ENCODE data around the gene CAMK1D.
"Not testable (repeated sequence)": the region's sequence is repeated elsewhere in the genome, so short reads cannot be mapped to it uniquely, and the experiment has no call there.

CAMK1D gene

GRCh38 chr10:12801214-12802087 is 452.1 kb downstream of the CAMK1D start:
- DNase-seq = no peak

GRCh38 chr10:12803776-12804175 is 454.4 kb downstream of the CAMK1D start:
- no peak for DNase-seq

- no peak for DNase-seq
Measured at GRCh38 chr10:12806228-12807095, 457.1 kb downstream of the CAMK1D start.

GRCh38 chr10:12807096-12807755 is 457.9 kb downstream of the CAMK1D start:
- DNase-seq = no peak

- DNase-seq = no peak
Measured at GRCh38 chr10:12808014-12808613, 458.8 kb downstream of the CAMK1D start.

GRCh38 chr10:12810046-12810445 is 460.7 kb downstream of the CAMK1D start:
- DNase-seq = not testable (repeated sequence)

- no peak for DNase-seq
Measured at GRCh38 chr10:12811826-12812225, 462.5 kb downstream of the CAMK1D start.

- DNase-seq = no peak
Measured at GRCh38 chr10:12812571-12812970, 463.2 kb downstream of the CAMK1D start.

- DNase-seq = no peak
Measured at GRCh38 chr10:12814166-12814565, 464.8 kb downstream of the CAMK1D start.

GRCh38 chr10:12819071-12819470 is 469.7 kb downstream of the CAMK1D start:
- DNase-seq = no peak

- no peak for DNase-seq
Measured at GRCh38 chr10:12819656-12820055, 470.3 kb downstream of the CAMK1D start.

GRCh38 chr10:12822126-12822892 is 473.0 kb downstream of the CAMK1D start:
- no peak for DNase-seq

GRCh38 chr10:12822893-12823170 is 473.5 kb downstream of the CAMK1D start:
- DNase-seq = no peak

GRCh38 chr10:12823328-12823727 is 474.0 kb downstream of the CAMK1D start:
- DNase-seq = no peak

- no peak for DNase-seq
Measured at GRCh38 chr10:12825260-12825849, 476.0 kb downstream of the CAMK1D start.

- no peak for DNase-seq
Measured at GRCh38 chr10:12826800-12827372, 477.5 kb downstream of the CAMK1D start.

- no peak for DNase-seq
Measured at GRCh38 chr10:12828736-12829135, 479.4 kb downstream of the CAMK1D start.

- no peak for DNase-seq
Measured at GRCh38 chr10:12829831-12830390, 480.6 kb downstream of the CAMK1D start.

GRCh38 chr10:12832096-12832495 is 482.7 kb downstream of the CAMK1D start:
- DNase-seq = no peak

GRCh38 chr10:12833451-12833850 is 484.1 kb downstream of the CAMK1D start:
- no peak for DNase-seq

GRCh38 chr10:12834116-12834665 is 484.8 kb downstream of the CAMK1D start:
- no peak for DNase-seq

Data from activated naive CD4-positive, alpha-beta T cell (primary cell).